Measurements from ENCODE around the gene TNFAIP8L1. TPM values are rescaled to one million over a fixed set of nuclear protein-coding genes. Genes with fewer than 3 reads are reported as not detected.
"Not testable (repeated sequence)": the region's sequence is repeated elsewhere in the genome, so short reads cannot be mapped to it uniquely, and the experiment has no call there.

Gene TNFAIP8L1
- total RNA-seq, 1 donor from 2014 or later = 0.75 TPM

- H3K27me3 ChIP-seq (ENCODE audit: control insufficient read depth, insufficient read depth, low read length) = no peaks in the 10 kb centered on the region
- H3K4me3 ChIP-seq (ENCODE audit: low read depth, low read length) = no peak overlapping the region
- no peak for DNase-seq (ENCODE audit: low read depth)
- TF ChIP-seq CTCF (IDR thresholded peaks at IDR 0.05; ENCODE audit: insufficient read depth, low read length, poor library complexity, severe bottlenecking) = no peak
- no peaks in the 10 kb centered on the region for H3K36me3 ChIP-seq (ENCODE audit: control insufficient read depth, insufficient read depth, low read length)
These were observed 39.8 kb downstream of the TNFAIP8L1 start for GRCh38 chr19:4678881-4679790.

DNA sequence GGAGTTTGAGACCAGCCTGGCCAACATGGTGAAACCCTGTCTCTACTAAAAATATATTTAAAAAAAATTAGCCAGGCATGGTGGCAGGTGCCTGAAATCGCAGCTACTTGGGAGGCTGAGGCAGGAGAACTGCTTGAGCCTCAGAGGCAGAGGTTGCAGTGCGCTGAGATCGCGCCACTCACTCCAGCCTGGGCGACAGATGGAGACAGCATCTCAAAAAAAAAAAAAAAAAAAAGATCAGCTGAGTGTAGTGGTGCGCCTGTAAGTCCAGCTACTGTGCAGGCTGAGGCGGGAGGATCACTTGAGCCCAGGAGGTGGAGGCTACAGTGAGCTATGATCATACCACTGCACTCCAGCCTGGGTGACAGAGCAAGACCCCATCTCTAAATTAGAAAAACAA, 40.7 kb downstream of the TNFAIP8L1 start:
- H3K4me3 ChIP-seq (ENCODE audit: low read depth, low read length); H3K36me3 ChIP-seq (ENCODE audit: control insufficient read depth, insufficient read depth, low read length); DNase-seq (ENCODE audit: low read depth); H3K27me3 ChIP-seq (ENCODE audit: control insufficient read depth, insufficient read depth, low read length): not testable (repeated sequence)

GRCh38 chr19:4682417-4683200, 43.3 kb downstream of the TNFAIP8L1 start:
- DNase-seq (ENCODE audit: low read depth) = no peak
- H3K4me3 ChIP-seq (ENCODE audit: low read depth, low read length) = no peak overlapping the region
- no peaks in the 10 kb centered on the region for H3K36me3 ChIP-seq (ENCODE audit: control insufficient read depth, insufficient read depth, low read length)
- H3K27me3 ChIP-seq (ENCODE audit: control insufficient read depth, insufficient read depth, low read length) = no peaks in the 10 kb centered on the region
- TF ChIP-seq CTCF (IDR thresholded peaks at IDR 0.05; ENCODE audit: insufficient read depth, low read length, poor library complexity, severe bottlenecking) = no peak

GRCh38 chr19:4684312-4685095, 45.2 kb downstream of the TNFAIP8L1 start:
- Histone ChIP-seq H3K36me3 (ENCODE audit: control insufficient read depth, insufficient read depth, low read length) (no peaks in the 10 kb centered on the region), H3K4me3 (ENCODE audit: low read depth, low read length) (no peak overlapping the region), H3K27me3 (ENCODE audit: control insufficient read depth, insufficient read depth, low read length) (no peaks in the 10 kb centered on the region)
- no peak for TF ChIP-seq CTCF (IDR thresholded peaks at IDR 0.05; ENCODE audit: insufficient read depth, low read length, poor library complexity, severe bottlenecking)
- DNase-seq (ENCODE audit: low read depth) = no peak

DNA sequence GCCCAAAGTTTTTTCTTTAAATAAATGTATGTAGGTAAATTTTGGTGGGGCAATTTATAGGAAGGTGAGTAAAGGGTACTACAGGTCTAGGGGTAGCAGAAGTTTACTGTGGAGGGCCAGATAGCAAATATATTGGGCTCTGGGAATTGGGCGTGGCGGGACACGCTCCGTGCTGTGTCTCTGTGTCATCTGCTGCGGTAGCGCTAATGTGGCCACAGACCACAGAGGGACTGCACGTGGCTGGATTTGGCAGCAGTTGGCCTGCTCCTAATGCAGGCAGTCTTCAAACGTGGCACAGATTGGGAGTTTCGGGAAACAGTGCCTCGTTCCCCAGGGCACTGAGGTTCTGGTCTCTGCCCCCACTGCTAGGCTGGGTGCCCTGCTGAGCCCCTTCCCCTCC, 47.4 kb downstream of the TNFAIP8L1 start:
- Histone ChIP-seq H3K27me3 (ENCODE audit: control insufficient read depth, insufficient read depth, low read length) (no peaks in the 10 kb centered on the region), H3K36me3 (ENCODE audit: control insufficient read depth, insufficient read depth, low read length) (no peaks in the 10 kb centered on the region), H3K4me3 (ENCODE audit: low read depth, low read length) (no peak overlapping the region)
- no peak for TF ChIP-seq CTCF (IDR thresholded peaks at IDR 0.05; ENCODE audit: insufficient read depth, low read length, poor library complexity, severe bottlenecking)
- no peak for DNase-seq (ENCODE audit: low read depth)

DNA sequence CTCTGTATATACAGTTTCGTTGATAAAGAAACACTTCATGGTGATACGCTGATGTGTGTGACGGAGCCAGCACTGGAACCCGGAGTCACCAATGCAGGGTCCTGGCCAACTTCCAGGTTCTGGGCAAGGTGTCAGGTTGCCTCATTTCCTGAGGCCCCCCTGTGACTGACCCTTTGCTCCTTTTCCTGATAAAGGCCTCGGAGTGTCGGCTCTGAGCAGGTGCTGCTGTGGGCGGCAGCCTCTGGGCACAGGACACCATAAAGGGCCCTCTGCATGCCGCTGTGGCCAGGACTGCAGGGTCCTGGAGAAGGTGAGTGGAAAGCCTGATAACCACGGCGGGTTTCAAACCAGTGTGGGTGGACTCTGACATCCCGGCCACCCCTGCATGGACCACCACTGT, 48.1 kb downstream of the TNFAIP8L1 start:
- no peak for TF ChIP-seq CTCF (IDR thresholded peaks at IDR 0.05; ENCODE audit: insufficient read depth, low read length, poor library complexity, severe bottlenecking)
- Histone ChIP-seq H3K27me3 (ENCODE audit: control insufficient read depth, insufficient read depth, low read length) (no peaks in the 10 kb centered on the region), H3K36me3 (ENCODE audit: control insufficient read depth, insufficient read depth, low read length) (peaks cover 2% of the 10 kb centered on the region), H3K4me3 (ENCODE audit: low read depth, low read length) (no peak overlapping the region)
- no peak for DNase-seq (ENCODE audit: low read depth)
